Endodermal cell (in vitro differentiated cells): ENCODE measurements around the gene CDX2. TPM values are rescaled to one million over a fixed set of nuclear protein-coding genes. Genes with fewer than 3 reads are reported as not detected.

Experiments
- DNase-seq: peaks from one replicate; pipeline ENCODE4 v3.0.0-alpha.2; 2017
- H3K27ac ChIP-seq: 2 replicates; pipeline ENCODE4 v1.5.1; 2013; ENCODE audit warnings: mild to moderate bottlenecking, low read depth, low read length, moderate library complexity
- H3K27me3 ChIP-seq: 2 replicates; pipeline ENCODE4 v1.6.1; 2013; ENCODE audit warnings: mild to moderate bottlenecking, low read length, moderate library complexity; ENCODE audit not compliant: insufficient read depth, control insufficient read depth, poor library complexity, severe bottlenecking
- H3K36me3 ChIP-seq: 2 replicates; pipeline ENCODE4 v1.7.0; 2013; ENCODE audit warnings: mild to moderate bottlenecking, low read length, moderate library complexity; ENCODE audit not compliant: control insufficient read depth, insufficient read depth
- H3K4me1 ChIP-seq: one replicate; pipeline ENCODE4 v1.7.0; 2013; ENCODE audit warnings: low read length; ENCODE audit not compliant: control insufficient read depth, insufficient read depth
- H3K4me3 ChIP-seq: 2 replicates; pipeline ENCODE4 v1.5.1; 2013; ENCODE audit warnings: mild to moderate bottlenecking, low read length, moderate library complexity
- H3K9ac ChIP-seq: 2 replicates; pipeline ENCODE4 v1.6.1; 2013; ENCODE audit warnings: mild to moderate bottlenecking, low read length, moderate library complexity; ENCODE audit not compliant: poor library complexity, severe bottlenecking; ENCODE audit errors: extremely low read depth
- H3K9me3 ChIP-seq: 2 replicates; pipeline ENCODE4 v1.6.1; 2013; ENCODE audit warnings: mild to moderate bottlenecking, low read length, moderate library complexity; ENCODE audit not compliant: control insufficient read depth
- H3K27ac Mint-ChIP-seq: 2 replicates; pipeline ENCODE4 v1.8.0; 2020; ENCODE audit warnings: mixed read lengths
- H3K27me3 Mint-ChIP-seq: 2 replicates; pipeline ENCODE4 v1.8.0; 2021; ENCODE audit warnings: mild to moderate bottlenecking, mixed read lengths; ENCODE audit not compliant: insufficient read depth
- H3K36me3 Mint-ChIP-seq: 2 replicates; pipeline ENCODE4 v1.8.0; 2020; ENCODE audit warnings: low read depth, mixed read lengths
- H3K4me1 Mint-ChIP-seq: 2 replicates; pipeline ENCODE4 v1.8.0; 2020; ENCODE audit warnings: mixed read lengths
- H3K4me3 Mint-ChIP-seq: 2 replicates; pipeline ENCODE4 v1.8.0; 2020; ENCODE audit warnings: mild to moderate bottlenecking, moderate library complexity, mixed read lengths
- H3K9me3 Mint-ChIP-seq: 2 replicates; pipeline ENCODE4 v1.8.0; 2020; ENCODE audit warnings: mild to moderate bottlenecking, mixed read lengths
- CTCF ChIP-seq: fragments of 200-600 bp; sonication (generic); conservative IDR thresholded peaks from 2 replicates; pipeline ENCODE4 v1.5.0; 2021; ENCODE audit warnings: antibody characterized with exemption, mild to moderate bottlenecking
- WGBS, 2 experiments: methylation state at CpG; one replicate each; pipeline versions ENCODE4 v1.1.5 to v1.1.7; 2013; ENCODE audit warnings: missing lambda C conversion rate in 2 of 2, mixed read lengths in 1 of 2; ENCODE audit not compliant: insufficient coverage in 1 of 2, insufficient read length in 1 of 2; 5-methylcytosine and 5-hydroxymethylcytosine counted together
- total RNA-seq, 2 donors: library from RNA; stranded (reverse); fragmentation: NEBNext Ultra II Directional in 1 of 2; extraction: Animal tissue kit (Norgen Biotek cat#: 25700) in 1 of 2; gene quantifications; 2 replicates in 1 of 2; 3 replicates in 1 of 2; pipeline ENCODE4 v1.2.1, GENCODE V29; 2021

CDX2 gene
- total RNA-seq, 2 donors from 2014 or later = not detected

GRCh38 chr13:28002886-28003698 lies 34.0 kb upstream of the CDX2 start:
- no peaks in the 10 kb centered on the region for H3K36me3 ChIP-seq
- DNase-seq = no peak
- H3K27ac ChIP-seq = no peak overlapping the region
- Mint-ChIP-seq H3K4me3 (no peak overlapping the region), H3K4me1 (peaks cover 4% of the 10 kb centered on the region), H3K27me3 (no peaks in the 10 kb centered on the region), H3K27ac (no peak overlapping the region), H3K36me3 (no peaks in the 10 kb centered on the region), H3K9me3 (no peaks in the 10 kb centered on the region)
- H3K27me3 ChIP-seq = no peaks in the 10 kb centered on the region
- WGBS, 2 experiments = 89 to 95% methylated on average over 1 to 4 of the region's 6 CpGs
- no peak for TF ChIP-seq CTCF
- no peak overlapping the region for H3K9ac ChIP-seq
- H3K9me3 ChIP-seq = no peaks in the 10 kb centered on the region
- no peaks in the 10 kb centered on the region for H3K4me1 ChIP-seq
- no peak overlapping the region for H3K4me3 ChIP-seq

- no peak for TF ChIP-seq CTCF
- Histone ChIP-seq H3K9ac (no peak overlapping the region), H3K27ac (no peak overlapping the region), H3K4me1 (no peaks in the 10 kb centered on the region), H3K4me3 (no peak overlapping the region), H3K27me3 (no peaks in the 10 kb centered on the region), H3K36me3 (no peaks in the 10 kb centered on the region), H3K9me3 (no peaks in the 10 kb centered on the region)
- H3K27ac Mint-ChIP-seq = no peak overlapping the region
- H3K4me3 Mint-ChIP-seq = no peak overlapping the region
- no peaks in the 10 kb centered on the region for H3K36me3 Mint-ChIP-seq
- no peak for DNase-seq
- H3K4me1 Mint-ChIP-seq = peaks cover 4% of the 10 kb centered on the region
- H3K9me3 Mint-ChIP-seq = no peaks in the 10 kb centered on the region
- H3K27me3 Mint-ChIP-seq = no peaks in the 10 kb centered on the region
- WGBS, 2 experiments = 87 to 94% methylated on average over 11 to 20 of the region's 20 CpGs
Observed at GRCh38 chr13:28001837-28002473, 32.8 kb upstream of the CDX2 start.

GRCh38 chr13:28001049-28001448 lies 31.9 kb upstream of the CDX2 start:
- Histone ChIP-seq H3K36me3 (no peaks in the 10 kb centered on the region), H3K27ac (no peak overlapping the region), H3K4me1 (no peaks in the 10 kb centered on the region), H3K4me3 (no peak overlapping the region), H3K9me3 (no peaks in the 10 kb centered on the region), H3K9ac (no peak overlapping the region), H3K27me3 (no peaks in the 10 kb centered on the region)
- H3K9me3 Mint-ChIP-seq = no peaks in the 10 kb centered on the region
- no peaks in the 10 kb centered on the region for H3K36me3 Mint-ChIP-seq
- H3K27ac Mint-ChIP-seq = no peak overlapping the region
- H3K4me1 Mint-ChIP-seq = peaks cover 4% of the 10 kb centered on the region
- DNase-seq = no peak
- 91 to 93% methylated on average over 6 to 11 of the region's 11 CpGs for WGBS, 2 experiments
- H3K4me3 Mint-ChIP-seq = no peak overlapping the region
- TF ChIP-seq CTCF = no peak
- H3K27me3 Mint-ChIP-seq = peaks cover 2% of the 10 kb centered on the region
